ENCODE measurements around the gene HIVEP3. TPM values are rescaled to one million over a fixed set of nuclear protein-coding genes. Genes with fewer than 3 reads are reported as not detected.

HIVEP3 gene
- total RNA-seq, 3 donors from 2014 or later: 4.9 to 6.5 (median 6.1) TPM

DNA sequence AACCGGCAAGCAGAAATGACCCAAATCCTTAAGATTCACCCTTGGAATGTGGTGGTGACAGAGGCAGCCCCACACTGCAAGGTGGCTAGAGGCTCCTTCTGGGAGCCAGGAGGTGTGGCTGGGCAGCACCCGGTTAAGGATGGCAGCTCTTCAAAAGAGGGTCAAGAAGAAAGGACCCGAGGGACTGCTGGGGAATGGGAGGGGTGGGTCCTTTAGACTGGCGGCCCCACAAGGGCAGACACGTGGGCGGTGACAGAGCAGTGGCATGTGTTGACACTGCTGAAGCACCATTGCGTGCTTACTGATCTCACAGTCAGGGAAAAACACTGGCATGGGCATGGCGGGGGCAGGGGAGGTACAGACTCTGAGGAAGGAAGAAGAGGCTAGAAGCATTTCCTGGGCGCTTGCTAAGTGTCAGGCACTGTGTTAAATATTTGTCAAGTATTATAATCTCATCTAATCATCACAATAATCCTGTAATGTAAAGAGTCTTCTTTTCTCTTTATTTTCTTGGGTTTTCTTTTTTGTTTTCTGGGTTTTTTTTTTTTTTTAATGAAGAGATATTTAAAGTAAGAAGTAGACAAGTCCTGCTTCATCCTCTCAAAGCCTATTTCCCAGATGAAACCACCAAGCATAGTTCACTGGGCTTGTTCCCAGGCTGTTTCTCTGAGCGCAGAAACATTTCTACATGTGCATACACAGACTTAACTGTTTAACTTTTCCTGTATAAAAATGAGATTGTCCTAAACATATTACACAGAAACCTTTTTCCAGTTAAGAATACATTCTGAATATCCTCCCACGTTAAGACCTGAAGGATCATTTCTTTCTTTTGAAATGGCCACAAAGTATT is 268.5 kb downstream of the HIVEP3 start:
- DNase-seq: no peak
- Histone ChIP-seq H3K36me3 (ENCODE audit: low read depth) (no peaks in the 10 kb centered on the region), H3K4me3 (no peak overlapping the region), H3K4me1 (ENCODE audit: low read depth) (no peaks in the 10 kb centered on the region), H3K9me3 (no peaks in the 10 kb centered on the region)
- TF ChIP-seq, protein P1, sequence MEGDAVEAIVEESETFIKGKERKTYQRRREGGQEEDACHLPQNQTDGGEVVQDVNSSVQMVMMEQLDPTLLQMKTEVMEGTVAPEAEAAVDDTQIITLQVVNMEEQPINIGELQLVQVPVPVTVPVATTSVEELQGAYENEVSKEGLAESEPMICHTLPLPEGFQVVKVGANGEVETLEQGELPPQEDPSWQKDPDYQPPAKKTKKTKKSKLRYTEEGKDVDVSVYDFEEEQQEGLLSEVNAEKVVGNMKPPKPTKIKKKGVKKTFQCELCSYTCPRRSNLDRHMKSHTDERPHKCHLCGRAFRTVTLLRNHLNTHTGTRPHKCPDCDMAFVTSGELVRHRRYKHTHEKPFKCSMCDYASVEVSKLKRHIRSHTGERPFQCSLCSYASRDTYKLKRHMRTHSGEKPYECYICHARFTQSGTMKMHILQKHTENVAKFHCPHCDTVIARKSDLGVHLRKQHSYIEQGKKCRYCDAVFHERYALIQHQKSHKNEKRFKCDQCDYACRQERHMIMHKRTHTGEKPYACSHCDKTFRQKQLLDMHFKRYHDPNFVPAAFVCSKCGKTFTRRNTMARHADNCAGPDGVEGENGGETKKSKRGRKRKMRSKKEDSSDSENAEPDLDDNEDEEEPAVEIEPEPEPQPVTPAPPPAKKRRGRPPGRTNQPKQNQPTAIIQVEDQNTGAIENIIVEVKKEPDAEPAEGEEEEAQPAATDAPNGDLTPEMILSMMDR (IDR thresholded peaks at IDR 0.05): no peak
- intact Hi-C loops (cut with DNase I, micrococcal nuclease): no loop called here
- no peak for ATAC-seq

DNA sequence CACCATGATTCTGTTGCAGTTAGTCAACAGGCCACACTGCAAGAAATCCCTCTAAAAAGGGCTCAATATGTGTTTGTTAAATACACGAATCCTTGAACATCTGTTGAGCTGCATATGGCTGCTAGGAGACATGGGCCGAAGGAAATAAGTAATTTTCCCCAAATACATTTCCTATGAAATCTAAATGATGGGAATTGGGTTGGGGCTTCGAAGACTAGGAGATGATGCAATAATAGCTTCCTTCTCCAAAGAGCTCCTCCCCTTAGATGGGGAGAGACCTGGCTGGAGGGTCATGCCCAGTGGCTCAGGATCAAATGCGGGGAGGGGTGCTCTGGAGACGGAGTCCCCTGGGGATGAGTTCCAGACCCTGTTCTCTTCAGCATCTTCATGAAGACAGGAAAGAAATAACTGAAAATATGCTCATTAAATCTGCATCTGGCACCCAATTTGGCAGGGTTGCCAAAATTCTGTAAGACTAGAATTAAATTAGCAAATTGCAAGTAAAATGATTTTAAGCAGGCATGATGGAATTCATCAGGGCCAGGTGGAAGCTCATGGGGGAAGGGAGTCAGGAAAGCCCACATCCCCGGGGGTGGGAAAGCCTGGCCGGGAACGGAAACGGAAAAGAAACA is 269.2 kb downstream of the HIVEP3 start:
- TF ChIP-seq, protein P1 (IDR thresholded peaks at IDR 0.05): no peak
- no peaks in the 10 kb centered on the region for H3K4me1 ChIP-seq (ENCODE audit: low read depth)
- no peaks in the 10 kb centered on the region for H3K36me3 ChIP-seq (ENCODE audit: low read depth)
- intact Hi-C loops (cut with DNase I, micrococcal nuclease): no loop called here
- ATAC-seq: no peak
- no peak for DNase-seq
- no peak overlapping the region for H3K4me3 ChIP-seq
- no peaks in the 10 kb centered on the region for H3K9me3 ChIP-seq

DNA sequence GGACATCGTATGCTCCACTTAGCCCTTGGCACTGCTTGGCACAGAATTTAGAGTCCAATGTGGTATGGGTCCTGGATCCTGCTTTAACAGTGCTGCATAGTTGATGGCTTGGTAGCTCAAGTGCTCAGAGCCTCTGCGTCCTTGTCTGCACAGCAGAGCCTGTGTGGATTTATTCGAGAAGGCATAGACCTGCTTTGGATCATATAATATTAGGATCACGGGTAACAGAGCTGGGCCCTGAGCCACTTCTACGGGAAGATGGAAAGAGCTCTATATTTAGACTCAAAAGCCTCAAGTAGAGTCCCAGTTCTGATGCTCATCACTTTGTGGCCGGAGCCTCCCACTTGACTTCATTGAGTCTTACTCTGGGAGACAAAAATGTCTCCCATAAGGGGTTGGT is 269.9 kb downstream of the HIVEP3 start:
- no peaks in the 10 kb centered on the region for H3K9me3 ChIP-seq
- H3K4me1 ChIP-seq (ENCODE audit: low read depth): no peaks in the 10 kb centered on the region
- intact Hi-C loops (cut with DNase I, micrococcal nuclease): no loop called here
- TF ChIP-seq, protein P1 (IDR thresholded peaks at IDR 0.05): no peak
- DNase-seq (no peak), ATAC-seq (no peak)
- no peak overlapping the region for H3K4me3 ChIP-seq
- no peaks in the 10 kb centered on the region for H3K36me3 ChIP-seq (ENCODE audit: low read depth)

DNA sequence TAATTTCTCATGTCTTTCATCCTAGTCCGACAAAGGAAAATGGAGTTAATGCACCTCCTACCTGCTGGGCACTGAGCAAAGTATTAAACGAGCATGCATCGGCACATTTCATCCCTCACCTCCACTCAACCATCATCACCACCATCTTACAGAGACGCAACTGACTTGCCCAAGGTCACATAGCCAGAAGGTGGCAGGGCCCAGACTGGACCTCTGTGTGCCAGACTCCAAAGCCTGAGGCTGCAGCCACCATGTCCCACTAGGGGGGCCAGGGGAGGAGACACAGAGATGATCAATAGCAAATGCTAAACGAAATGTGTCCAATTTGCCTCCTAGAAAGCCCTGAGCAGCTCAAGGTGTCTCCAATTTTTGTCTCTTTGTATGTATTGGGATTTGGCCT is 270.5 kb downstream of the HIVEP3 start:
- Histone ChIP-seq H3K4me3 (no peak overlapping the region), H3K4me1 (ENCODE audit: low read depth) (no peaks in the 10 kb centered on the region), H3K36me3 (ENCODE audit: low read depth) (no peaks in the 10 kb centered on the region), H3K9me3 (no peaks in the 10 kb centered on the region)
- intact Hi-C loops (cut with DNase I, micrococcal nuclease): no loop called here
- TF ChIP-seq, protein P1 (IDR thresholded peaks at IDR 0.05): no peak
- ATAC-seq (no peak), DNase-seq (no peak)

DNA sequence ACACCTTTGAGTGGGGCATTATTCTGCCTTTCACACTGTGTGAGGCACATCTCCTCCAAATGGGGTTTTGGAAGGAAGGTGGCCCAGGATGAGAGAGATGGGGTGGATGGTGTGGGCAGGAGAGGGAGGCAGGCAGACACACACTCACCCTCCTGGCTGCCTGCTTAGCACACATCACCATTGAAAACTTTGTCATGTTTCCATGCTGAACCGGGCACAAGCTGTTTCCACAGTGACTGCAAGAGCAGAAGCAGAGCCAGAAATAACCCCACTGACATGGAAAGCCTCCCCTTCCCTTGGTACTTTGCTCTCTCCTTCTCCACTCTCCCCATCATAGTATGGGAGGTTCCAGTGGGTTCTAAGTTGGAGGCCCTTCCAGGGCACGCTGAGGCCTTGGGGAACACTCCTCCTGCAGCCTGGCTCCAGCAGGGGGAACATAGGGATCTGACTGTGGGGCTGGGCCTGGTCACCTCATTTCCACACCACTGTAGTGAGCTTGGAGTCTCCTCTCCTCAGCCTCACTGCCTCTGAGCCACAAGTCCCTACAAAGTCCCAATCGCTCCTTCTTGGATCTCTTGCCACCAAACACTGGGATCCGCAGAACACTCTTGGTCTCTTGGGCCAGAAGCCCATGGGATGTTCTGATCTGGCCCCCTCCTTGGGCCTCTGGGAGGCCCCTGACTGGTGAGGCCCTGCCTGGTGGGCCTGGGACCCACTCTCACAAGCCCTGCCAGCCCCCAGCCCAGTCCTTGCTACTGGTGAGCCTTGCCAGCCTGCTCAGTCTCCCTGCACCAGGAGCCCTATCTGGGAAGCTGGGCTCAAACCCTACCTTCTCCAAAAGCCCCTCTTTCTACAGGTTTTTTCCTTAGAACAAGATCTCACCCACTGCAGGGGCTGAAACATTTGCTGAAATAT is 271.2 kb downstream of the HIVEP3 start:
- DNase-seq (no peak), ATAC-seq (no peak)
- TF ChIP-seq, protein P1 (IDR thresholded peaks at IDR 0.05): no peak
- intact Hi-C loops (cut with DNase I, micrococcal nuclease): no loop called here
- H3K9me3 ChIP-seq: no peaks in the 10 kb centered on the region
- H3K4me1 ChIP-seq (ENCODE audit: low read depth): no peaks in the 10 kb centered on the region
- no peak overlapping the region for H3K4me3 ChIP-seq
- H3K36me3 ChIP-seq (ENCODE audit: low read depth): no peaks in the 10 kb centered on the region

All from mucosa of descending colon (tissue), 3 donors.